ENCODE measurements around the gene KRTAP10-2.
"Not testable (repeated sequence)": the region's sequence is repeated elsewhere in the genome, so short reads cannot be mapped to it uniquely, and the experiment has no call there.

KRTAP10-2 gene

GRCh38 chr21:44583089-44583799 is 31.9 kb upstream of the KRTAP10-2 start:
- DNase-seq (ENCODE audit: low spot score) (no peak), FAIRE-seq (no peak)

GRCh38 chr21:44582055-44582454 is 30.8 kb upstream of the KRTAP10-2 start:
- FAIRE-seq = no peak
- no peak for DNase-seq (ENCODE audit: low spot score)

- FAIRE-seq (no peak), DNase-seq (ENCODE audit: low spot score) (no peak)
Measured at GRCh38 chr21:44581158-44581557, 29.9 kb upstream of the KRTAP10-2 start.

DNA sequence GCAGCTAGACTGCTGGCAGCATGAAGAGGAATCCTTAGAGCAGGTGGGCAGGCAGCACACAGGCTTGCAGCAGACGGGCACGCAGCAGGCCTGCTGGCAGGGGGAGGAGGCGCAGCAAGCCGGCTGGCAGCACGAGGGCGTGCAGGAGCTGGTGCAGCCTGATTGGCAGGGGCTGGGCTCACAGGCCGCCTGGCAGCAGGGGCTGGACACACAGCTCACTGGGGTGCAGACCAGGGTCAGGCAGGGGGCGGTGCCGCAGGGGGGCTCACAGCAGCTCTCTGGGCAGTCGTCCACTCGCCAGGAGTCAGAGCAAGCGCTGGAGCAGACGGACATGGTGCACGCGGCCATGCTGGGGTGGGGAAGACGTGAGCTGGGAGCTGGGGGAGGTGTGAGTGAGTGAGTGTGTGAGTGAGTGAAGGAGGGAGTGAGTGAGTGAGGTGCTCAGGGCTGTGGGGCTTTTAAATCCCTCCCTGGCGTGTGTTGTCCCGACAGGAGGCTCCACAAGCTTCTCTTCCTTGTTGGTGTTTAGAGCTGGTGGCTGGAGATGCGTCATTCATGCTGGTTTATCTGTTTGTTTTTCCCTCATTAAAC is 29.0 kb upstream of the KRTAP10-2 start, which contains the start of gene KRTAP10-5:
TSS of gene KRTAP10-5 (minus strand) at position 374 of the 591 bp plus-strand sequence. CDS start at position 348, 26 bp downstream.
- FAIRE-seq; DNase-seq (ENCODE audit: low spot score): not testable (repeated sequence)

- FAIRE-seq (no peak), DNase-seq (ENCODE audit: low spot score) (no peak)
Measured at GRCh38 chr21:44579833-44580144, 28.5 kb upstream of the KRTAP10-2 start.

GRCh38 chr21:44579056-44579832 is 27.9 kb upstream of the KRTAP10-2 start:
- FAIRE-seq = no peak

GRCh38 chr21:44578371-44579055 is 27.2 kb upstream of the KRTAP10-2 start:
- FAIRE-seq (no peak), DNase-seq (ENCODE audit: low spot score) (no peak)

More at GRCh38 chr21:44579056-44579832, 27.9 kb upstream of the KRTAP10-2 start:
- DNase-seq (ENCODE audit: low spot score) = no peak

- no peak for FAIRE-seq
- no peak for DNase-seq (ENCODE audit: low spot score)
Measured at GRCh38 chr21:44576025-44576420, 24.7 kb upstream of the KRTAP10-2 start.

GRCh38 chr21:44575307-44576024 is 24.2 kb upstream of the KRTAP10-2 start:
- FAIRE-seq = no peak
- DNase-seq (ENCODE audit: low spot score) = no peak

DNA sequence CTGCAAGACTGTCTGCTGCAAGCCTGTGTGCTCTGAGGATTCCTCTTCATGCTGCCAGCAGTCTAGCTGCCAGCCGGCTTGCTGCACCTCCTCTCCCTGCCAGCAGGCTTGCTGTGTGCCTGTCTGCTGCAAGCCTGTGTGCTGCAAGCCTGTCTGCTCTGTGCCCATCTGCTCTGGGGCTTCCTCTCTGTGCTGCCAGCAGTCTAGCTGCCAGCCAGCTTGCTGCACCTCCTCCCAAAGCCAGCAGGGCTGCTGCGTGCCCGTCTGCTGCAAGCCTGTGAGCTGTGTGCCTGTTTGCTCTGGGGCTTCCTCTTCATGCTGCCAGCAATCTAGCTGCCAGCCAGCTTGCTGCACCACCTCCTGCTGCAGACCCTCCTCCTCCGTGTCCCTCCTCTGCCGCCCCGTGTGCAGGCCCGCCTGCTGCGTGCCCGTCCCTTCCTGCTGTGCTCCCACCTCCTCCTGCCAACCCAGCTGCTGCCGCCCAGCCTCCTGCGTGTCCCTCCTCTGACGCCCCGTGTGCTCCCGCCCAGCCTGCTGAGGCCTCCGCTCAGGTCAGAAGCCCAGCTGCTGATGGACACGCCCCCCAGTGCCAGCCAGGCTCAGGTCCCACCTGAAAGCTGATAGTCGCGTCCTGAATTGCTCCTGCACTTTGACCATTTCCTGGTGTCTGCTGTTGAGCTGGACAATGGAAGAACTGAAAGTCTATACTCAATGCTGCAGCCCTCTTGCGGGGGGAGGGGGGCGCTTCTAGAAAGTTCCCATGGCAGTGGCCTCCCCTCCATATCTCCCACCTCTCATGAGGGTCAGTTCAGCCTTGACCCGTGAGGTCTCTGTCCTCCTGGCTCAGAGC is 23.4 kb upstream of the KRTAP10-2 start:
- FAIRE-seq (no peak), DNase-seq (ENCODE audit: low spot score) (no peak)

DNA sequence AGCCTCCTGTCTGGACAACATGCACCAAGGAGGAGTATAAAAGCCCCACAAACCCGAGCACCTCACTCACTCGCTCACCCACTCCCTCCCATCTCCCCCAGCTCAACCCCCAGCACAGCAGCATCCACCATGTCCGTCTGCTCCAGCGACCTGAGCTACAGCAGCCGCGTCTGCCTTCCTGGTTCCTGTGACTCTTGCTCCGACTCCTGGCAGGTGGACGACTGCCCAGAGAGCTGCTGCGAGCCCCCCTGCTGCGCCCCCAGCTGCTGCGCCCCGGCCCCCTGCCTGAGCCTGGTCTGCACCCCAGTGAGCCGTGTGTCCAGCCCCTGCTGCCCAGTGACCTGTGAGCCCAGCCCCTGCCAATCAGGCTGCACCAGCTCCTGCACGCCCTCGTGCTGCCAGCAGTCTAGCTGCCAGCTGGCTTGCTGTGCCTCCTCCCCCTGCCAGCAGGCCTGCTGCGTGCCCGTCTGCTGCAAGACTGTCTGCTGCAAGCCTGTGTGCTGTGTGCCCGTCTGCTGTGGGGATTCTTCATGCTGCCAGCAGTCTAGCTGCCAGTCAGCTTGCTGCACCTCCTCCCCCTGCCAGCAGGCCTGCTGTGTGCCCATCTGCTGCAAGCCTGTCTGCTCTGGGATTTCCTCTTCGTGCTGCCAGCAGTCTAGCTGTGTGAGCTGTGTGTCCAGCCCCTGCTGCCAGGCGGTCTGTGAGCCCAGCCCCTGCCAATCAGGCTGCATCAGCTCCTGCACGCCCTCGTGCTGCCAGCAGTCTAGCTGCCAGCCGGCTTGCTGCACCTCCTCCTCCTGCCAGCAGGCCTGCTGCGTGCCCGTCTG is 22.5 kb upstream of the KRTAP10-2 start, which contains the start of gene KRTAP10-4:
TSS of gene KRTAP10-4 (plus strand) at position 100 of the 827 bp plus-strand sequence. CDS start at position 130, 30 bp downstream.
- FAIRE-seq = not testable (repeated sequence)

DNA sequence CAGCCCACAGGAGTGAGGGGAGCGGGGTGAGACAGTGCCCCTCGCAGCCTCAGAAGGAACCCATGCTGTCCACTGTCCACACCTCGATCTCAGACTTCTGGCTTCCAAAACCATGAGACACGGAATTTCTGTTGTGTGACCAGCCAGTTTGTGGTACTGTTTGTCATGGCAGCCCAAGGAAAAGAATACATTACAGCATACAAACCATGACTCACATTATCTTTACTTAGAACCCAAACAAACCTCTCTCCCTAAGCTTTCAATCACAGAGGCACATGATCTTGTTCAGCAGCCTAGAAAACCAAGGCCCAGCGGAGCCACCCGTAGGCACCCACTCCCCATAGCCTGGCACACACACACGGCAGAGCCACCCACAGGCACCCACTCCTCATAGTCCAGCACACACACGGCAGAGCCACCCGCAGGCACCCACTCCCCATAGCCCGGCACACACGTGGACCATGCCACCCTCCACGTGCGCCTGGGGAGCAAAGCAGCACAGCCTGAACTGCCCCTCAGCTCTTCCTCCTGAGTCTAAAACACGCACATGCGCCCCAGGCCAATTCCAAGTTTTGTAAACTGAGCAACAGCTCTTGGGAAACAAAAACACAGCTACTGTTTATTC is 21.8 kb upstream of the KRTAP10-2 start:
- DNase-seq (ENCODE audit: low spot score) = peak; percentile 42

More for the DNA sequence above, 22.5 kb upstream of the KRTAP10-2 start, which contains the start of gene KRTAP10-4:
- not testable (repeated sequence) for DNase-seq (ENCODE audit: low spot score)

GRCh38 chr21:44571844-44572782 is 20.8 kb upstream of the KRTAP10-2 start:
- DNase-seq (ENCODE audit: low spot score) (no peak), FAIRE-seq (no peak)

More for the DNA sequence above, 21.8 kb upstream of the KRTAP10-2 start:
- FAIRE-seq = no peak

DNA sequence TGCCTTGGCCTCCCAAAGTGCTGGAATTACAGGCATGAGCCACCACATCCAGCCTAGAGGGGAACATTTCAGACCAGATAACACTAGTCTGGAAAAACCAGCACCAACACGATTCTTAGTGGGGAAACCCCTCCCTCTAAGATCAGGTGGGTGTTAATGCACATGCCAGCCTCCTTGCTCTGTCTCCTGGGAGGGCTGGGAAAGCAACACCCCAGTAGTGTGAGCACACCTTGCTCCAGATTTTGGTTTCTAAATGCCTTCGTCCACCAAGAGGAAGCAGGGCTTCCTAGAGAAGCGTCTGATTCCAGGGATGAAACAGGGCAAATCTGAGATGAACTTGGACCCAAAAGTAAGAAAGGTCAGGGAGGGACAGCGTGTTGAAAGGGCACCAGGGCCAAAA is 20.0 kb upstream of the KRTAP10-2 start:
- FAIRE-seq (no peak), DNase-seq (ENCODE audit: low spot score) (no peak)

DNA sequence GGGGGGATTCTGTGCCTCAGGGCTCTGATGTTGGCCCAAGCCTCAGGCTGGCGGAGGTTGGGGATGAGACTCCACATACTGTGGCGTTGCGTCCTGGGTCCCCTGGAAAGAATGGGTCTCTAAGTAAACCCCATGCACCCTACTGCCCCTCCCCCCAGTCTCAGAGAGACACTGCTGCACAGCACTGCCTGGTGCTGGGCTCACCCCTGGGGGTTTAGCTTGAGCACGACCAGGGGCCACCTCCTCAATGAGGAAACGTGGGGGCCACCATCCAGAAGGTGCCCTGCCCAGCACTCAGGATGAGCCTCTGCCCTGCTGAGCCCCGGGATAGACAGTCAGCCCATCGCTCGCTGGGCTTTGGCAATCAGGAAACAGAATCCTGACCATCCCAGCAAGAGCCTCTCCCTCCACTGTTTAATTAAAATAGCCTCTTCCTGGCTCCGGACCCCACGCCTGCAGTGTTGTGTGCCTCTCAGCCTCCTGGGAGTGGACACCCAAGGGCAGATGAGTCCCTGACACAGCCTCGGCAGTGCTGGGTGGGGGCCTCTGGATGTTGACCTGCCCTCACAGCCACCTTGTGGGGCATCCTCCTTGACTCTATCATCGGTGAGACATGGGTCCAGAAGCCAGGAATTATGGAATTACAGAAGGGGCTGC is 18.7 kb upstream of the KRTAP10-2 start:
- no peak for DNase-seq (ENCODE audit: low spot score)
- no peak for FAIRE-seq

DNA sequence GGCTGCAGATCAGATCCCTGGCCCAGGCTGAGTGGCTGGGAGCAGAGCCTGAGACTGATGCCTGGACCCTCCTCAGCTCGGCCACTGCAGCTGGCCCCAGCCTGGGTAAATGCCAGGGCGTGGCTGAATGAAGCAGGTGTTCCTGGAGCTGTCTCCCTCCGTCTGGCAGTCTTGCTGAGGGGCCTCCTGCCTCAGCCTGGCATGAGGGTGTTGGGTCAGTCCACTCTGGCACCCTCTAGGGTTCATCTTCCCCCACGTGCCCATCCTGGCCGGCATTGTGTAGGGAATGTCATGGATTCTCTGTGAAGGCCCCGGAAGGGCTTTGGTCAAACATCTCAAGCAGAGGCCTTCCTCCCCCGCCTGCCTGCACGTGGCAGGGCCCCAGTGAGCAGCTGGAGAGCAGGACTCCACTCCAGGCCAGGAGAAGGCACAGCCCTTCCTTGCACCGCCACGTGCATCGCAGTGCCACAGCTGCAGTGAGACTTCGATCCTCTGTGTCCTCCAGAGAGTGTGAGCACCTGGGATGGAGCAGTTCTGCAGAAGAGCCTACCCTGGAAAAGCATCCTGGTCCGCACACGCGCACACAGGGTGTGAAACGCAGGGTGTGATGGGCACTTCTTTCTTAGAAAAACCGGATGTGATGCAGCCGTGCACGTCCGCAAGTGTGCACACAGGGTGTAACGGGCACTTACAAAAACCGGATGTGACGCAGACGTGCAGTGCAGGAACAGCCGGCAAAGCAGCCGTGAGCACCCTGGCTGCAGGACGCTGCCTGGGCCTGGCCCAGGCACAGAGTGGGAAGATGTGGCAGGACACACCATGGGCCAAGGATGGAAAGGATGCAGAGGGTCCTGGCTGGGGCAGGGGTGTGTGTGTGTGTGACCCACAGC is 17.6 kb upstream of the KRTAP10-2 start:
- no peak for FAIRE-seq
- DNase-seq (ENCODE audit: low spot score) = no peak

Measured in RCC 7860 (cell line).